Activated CD4-positive, alpha-beta T cell treated with anti-CD3 and anti-CD28 coated beads for 36 hours (primary cell): Measurements from ENCODE around the gene SUSD5. TPM values are rescaled to one million over a fixed set of nuclear protein-coding genes. Genes with fewer than 3 reads are reported as not detected.
"Not testable (repeated sequence)": the region's sequence is repeated elsewhere in the genome, so short reads cannot be mapped to it uniquely, and the experiment has no call there.

Experiments
- ATAC-seq: fragments of 200-7000 bp; cut with Tn5 transposase; one replicate; pipeline ENCODE4 v1.10.0; 2021; ENCODE audit warnings: mild to moderate bottlenecking, moderate library complexity
- CTCF ChIA-PET: fragments of 350-600 bp; sonication (Branson Sonifier 250); formaldehyde crosslinking; loops from one replicate; lab custom pipeline; 2021; ENCODE audit warnings: antibody characterized with exemption; lab: Charles Lee
- POLR2A ChIA-PET: fragments of 350-600 bp; sonication (Branson Sonifier 250); formaldehyde crosslinking; loops from one replicate; lab custom pipeline; 2021; ENCODE audit warnings: antibody characterized with exemption, inconsistent platforms; lab: Charles Lee
- DNase-seq: peaks from one replicate; pipeline ENCODE4 v3.0.0-alpha.2; 2020
- H3K27ac Mint-ChIP-seq: one replicate; pipeline ENCODE4 v1.8.0; 2021; ENCODE audit warnings: mixed read lengths
- H3K27me3 Mint-ChIP-seq: one replicate; pipeline ENCODE4 v1.8.0; 2021; ENCODE audit warnings: mixed read lengths
- H3K36me3 Mint-ChIP-seq: one replicate; pipeline ENCODE4 v1.8.0; 2021; ENCODE audit warnings: low read depth, mixed read lengths
- H3K4me1 Mint-ChIP-seq: one replicate; pipeline ENCODE4 v1.8.0; 2021; ENCODE audit warnings: mixed read lengths
- H3K4me3 Mint-ChIP-seq: one replicate; pipeline ENCODE4 v1.8.0; 2021; ENCODE audit warnings: mild to moderate bottlenecking, moderate library complexity, mixed read lengths
- H3K9me3 Mint-ChIP-seq: one replicate; pipeline ENCODE4 v1.8.0; 2021; ENCODE audit warnings: low read depth, mixed read lengths
- intact Hi-C, 2 experiments: fragments of 100-400 bp; cut with DNase I in 1 of 2; cut with micrococcal nuclease in 1 of 2; formaldehyde crosslinking; loops; one replicate each; pipeline versions ENCODE4 v1.14.2 to v1.15.1; 2022 to 2024; cut with DNase I, micrococcal nuclease
- total RNA-seq, 2 experiments: library from RNA; stranded (reverse); gene quantifications; one replicate each; pipeline ENCODE4 v1.2.3, GENCODE V29; 2021

The SUSD5 gene
- total RNA-seq, 2 experiments from 2014 or later: not detected

DNA sequence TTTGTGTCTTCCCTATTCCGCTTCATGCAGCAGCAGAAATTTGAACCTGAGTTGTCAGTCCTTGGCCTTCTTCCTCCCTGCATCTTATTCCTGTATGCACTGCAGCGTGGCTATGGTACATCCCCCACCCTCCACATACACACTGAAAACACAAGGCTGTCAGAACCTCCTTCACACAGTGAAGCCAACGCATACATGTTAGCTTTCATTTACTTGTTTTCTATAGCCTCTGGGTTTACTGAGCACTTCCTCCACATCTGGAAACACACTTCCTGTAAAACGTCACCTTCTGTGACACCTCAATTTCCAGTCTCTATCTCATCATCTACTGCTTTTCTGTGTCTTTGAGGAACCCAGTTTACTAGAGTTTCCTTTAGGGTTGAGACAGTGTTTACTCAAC lies 47.0 kb downstream of the SUSD5 start:
- ATAC-seq (peak; percentile 81), DNase-seq (no peak)
- no peaks in the 10 kb centered on the region for H3K9me3 Mint-ChIP-seq
- ChIA-PET POLR2A (interaction anchor here (0.7 kb wide), 1 partner anchor 76 kb away, joined by 6 read pairs; no protein-coding TSS in a partner anchor), CTCF (interaction anchor here (1.0 to 1.6 kb wide), 3 partner anchors 21 to 201 kb away, joined by 3 to 7 read pairs (median 4); no protein-coding TSS in a partner anchor)
- H3K27me3 Mint-ChIP-seq: no peaks in the 10 kb centered on the region
- H3K4me3 Mint-ChIP-seq: no peak overlapping the region
- H3K27ac Mint-ChIP-seq: peak overlapping the region; percentile 35
- intact Hi-C loops: no loop called here
- H3K4me1 Mint-ChIP-seq: peaks cover 9% of the 10 kb centered on the region
- no peaks in the 10 kb centered on the region for H3K36me3 Mint-ChIP-seq

DNA sequence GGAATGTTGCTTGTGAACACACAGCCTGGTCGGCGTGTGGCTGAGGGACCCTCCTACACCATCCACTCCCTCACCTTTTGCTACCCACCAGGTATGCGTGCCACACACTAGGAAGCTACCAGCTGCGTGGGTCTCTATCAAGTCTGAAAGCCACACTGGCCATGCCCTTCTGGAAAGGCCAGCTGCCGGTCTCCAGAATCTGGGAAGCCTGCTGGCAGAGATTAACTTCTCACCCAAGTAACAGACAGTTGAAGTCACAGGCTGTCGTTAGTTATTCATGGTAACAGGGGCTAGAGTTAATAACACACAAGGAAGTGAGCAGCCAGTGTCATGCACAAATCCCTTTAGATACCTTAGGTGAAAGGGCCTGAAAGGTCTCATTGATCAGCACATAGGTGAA lies 48.1 kb downstream of the SUSD5 start:
- CTCF ChIA-PET: no interaction called here

DNA sequence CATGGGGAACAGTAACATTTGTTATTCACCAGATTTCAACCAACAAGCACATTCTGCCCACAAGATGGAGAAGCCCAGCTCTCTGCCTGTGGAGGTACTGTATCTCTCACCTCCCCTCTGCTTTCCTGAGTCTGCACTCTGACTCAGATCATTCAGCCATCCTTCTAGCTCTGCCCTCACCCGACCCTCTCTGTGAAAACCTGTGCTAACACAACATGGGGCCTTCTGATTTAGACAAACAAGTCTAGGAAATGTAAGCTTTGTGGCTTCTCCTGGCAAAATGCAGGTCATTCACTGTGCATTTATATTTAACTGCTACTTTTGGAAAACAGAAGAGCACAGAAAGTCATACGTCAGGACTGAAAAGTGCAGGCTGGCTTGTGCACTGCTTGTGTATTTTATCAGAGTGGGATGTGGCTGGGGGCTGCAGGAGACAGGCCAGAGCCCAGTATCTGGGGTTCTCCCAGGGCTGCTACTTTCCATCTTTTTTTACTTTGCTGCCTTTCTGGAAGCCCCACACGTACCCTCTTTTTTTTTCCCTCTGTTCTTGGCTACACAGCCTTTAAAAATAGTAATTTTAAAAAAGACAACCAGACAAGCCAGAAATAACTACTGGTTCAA lies 50.8 kb downstream of the SUSD5 start:
- no peaks in the 10 kb centered on the region for H3K9me3 Mint-ChIP-seq
- H3K4me3 Mint-ChIP-seq: no peak overlapping the region
- intact Hi-C loops: no loop called here
- ChIA-PET POLR2A (no interaction called here), CTCF (interaction anchor here (1.1 kb wide), 1 partner anchor 205 kb away, joined by 3 read pairs; no protein-coding TSS in a partner anchor)
- H3K27ac Mint-ChIP-seq: no peak overlapping the region
- H3K36me3 Mint-ChIP-seq: no peaks in the 10 kb centered on the region
- ATAC-seq: no peak
- no peak for DNase-seq
- peaks cover 9% of the 10 kb centered on the region for H3K4me1 Mint-ChIP-seq
- H3K27me3 Mint-ChIP-seq: peaks cover 1% of the 10 kb centered on the region

More for the DNA sequence above, 48.1 kb downstream of the SUSD5 start:
- POLR2A ChIA-PET: interaction anchor here (0.6 kb wide), 1 partner anchor 34 kb away, joined by 3 read pairs; no protein-coding TSS in a partner anchor
- Mint-ChIP-seq H3K36me3 (no peaks in the 10 kb centered on the region), H3K9me3 (no peaks in the 10 kb centered on the region), H3K27me3 (no peaks in the 10 kb centered on the region), H3K4me3 (no peak overlapping the region), H3K27ac (no peak overlapping the region), H3K4me1 (peaks cover 9% of the 10 kb centered on the region)
- no peak for ATAC-seq
- intact Hi-C loops: no loop called here
- DNase-seq: no peak

DNA sequence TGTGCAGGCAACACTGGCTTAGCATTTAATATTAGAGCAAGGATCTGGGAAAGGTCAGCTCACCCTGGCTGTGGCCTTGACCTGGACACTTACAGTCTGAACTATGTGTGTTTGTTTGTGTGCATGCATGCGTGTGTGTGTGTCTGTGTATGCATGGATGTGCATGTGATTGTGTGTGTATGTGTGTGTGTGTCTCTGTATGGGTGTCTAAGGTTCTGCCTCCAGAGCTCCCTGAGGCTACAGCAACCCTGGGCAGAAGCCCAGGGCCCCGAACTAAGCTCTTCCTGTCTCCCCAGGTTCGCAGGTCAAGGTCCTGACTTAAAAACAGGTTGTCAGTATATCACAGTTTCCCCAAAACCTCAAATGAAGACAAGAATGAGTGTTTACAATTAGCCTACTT lies 51.3 kb downstream of the SUSD5 start:
- ATAC-seq (no peak), DNase-seq (no peak)
- Mint-ChIP-seq H3K9me3 (no peaks in the 10 kb centered on the region), H3K27ac (no peak overlapping the region), H3K27me3 (peaks cover 1% of the 10 kb centered on the region), H3K4me1 (peaks cover 9% of the 10 kb centered on the region), H3K36me3 (no peaks in the 10 kb centered on the region), H3K4me3 (no peak overlapping the region)
- ChIA-PET POLR2A (no interaction called here), CTCF (interaction anchor here (1.1 kb wide), 1 partner anchor 205 kb away, joined by 3 read pairs; no protein-coding TSS in a partner anchor)
- intact Hi-C loops: no loop called here

DNA sequence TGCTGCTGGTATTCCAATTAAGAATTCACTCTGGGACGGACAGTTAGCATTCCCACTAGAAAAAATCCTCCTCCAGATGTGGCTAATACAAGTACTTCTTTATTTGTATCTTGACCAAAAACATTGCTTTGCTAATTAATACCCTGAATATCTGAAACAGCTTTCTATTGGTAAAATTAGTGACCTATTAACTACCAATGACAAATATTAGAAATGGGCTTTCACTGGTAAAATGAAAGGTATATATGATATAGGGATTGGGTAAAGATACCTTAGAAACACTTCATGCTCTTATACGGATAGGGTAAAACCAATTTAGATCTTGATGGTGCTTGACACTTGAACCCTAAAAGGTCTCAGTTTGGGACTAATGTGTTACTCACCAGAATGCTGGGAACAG lies 52.5 kb downstream of the SUSD5 start:
- Mint-ChIP-seq H3K36me3 (no peaks in the 10 kb centered on the region), H3K9me3 (no peaks in the 10 kb centered on the region), H3K27me3 (peaks cover 4% of the 10 kb centered on the region), H3K4me1 (no peaks in the 10 kb centered on the region), H3K4me3 (no peak overlapping the region), H3K27ac (no peak overlapping the region)
- CTCF ChIA-PET: interaction anchor here (0.6 kb wide), 1 partner anchor 92 kb away, joined by 3 read pairs; no protein-coding TSS in a partner anchor
- DNase-seq (no peak), ATAC-seq (no peak)
- POLR2A ChIA-PET: interaction anchor here (0.7 kb wide), 2 partner anchors 13 to 294 kb away, joined by 4 to 5 read pairs; no protein-coding TSS in a partner anchor
- intact Hi-C loops: no loop called here

DNA sequence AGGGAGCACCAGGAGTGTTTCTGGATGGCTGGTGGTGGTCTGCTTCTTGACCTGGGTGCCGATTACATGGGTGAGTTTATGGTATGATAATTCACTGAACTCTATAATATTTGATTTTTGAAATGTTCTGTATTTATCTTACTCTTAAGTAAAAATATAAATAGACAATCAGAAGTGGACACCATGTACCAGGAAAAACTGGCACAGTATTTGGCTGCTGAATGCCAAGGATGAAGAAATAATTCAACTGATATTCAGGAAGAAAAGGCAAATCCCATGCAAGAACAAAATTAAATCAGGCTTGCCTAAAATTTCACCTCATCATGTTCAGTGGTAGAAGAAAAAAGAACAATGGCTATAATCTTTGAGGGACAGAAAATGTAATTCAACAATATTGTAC lies 53.2 kb downstream of the SUSD5 start:
- H3K27me3 Mint-ChIP-seq: peaks cover 11% of the 10 kb centered on the region
- intact Hi-C loops: no loop called here
- no peak overlapping the region for H3K4me3 Mint-ChIP-seq
- no peak overlapping the region for H3K27ac Mint-ChIP-seq
- ATAC-seq (no peak), DNase-seq (no peak)
- POLR2A ChIA-PET: no interaction called here
- H3K36me3 Mint-ChIP-seq: no peaks in the 10 kb centered on the region
- H3K9me3 Mint-ChIP-seq: no peaks in the 10 kb centered on the region
- H3K4me1 Mint-ChIP-seq: no peaks in the 10 kb centered on the region
- CTCF ChIA-PET: interaction anchor here (0.6 kb wide), 1 partner anchor 91 kb away, joined by 3 read pairs; no protein-coding TSS in a partner anchor

GRCh38 chr3:33162621-33163020 lies 56.0 kb downstream of the SUSD5 start:
- H3K36me3 Mint-ChIP-seq, H3K4me1 Mint-ChIP-seq, intact Hi-C loops, CTCF ChIA-PET, H3K27ac Mint-ChIP-seq, H3K4me3 Mint-ChIP-seq, ATAC-seq, H3K9me3 Mint-ChIP-seq, DNase-seq: not testable (repeated sequence)
- peaks cover 19% of the 10 kb centered on the region for H3K27me3 Mint-ChIP-seq
- POLR2A ChIA-PET: interaction anchor here (0.6 kb wide), 1 partner anchor 271 kb away, joined by 7 read pairs; no protein-coding TSS in a partner anchor

DNA sequence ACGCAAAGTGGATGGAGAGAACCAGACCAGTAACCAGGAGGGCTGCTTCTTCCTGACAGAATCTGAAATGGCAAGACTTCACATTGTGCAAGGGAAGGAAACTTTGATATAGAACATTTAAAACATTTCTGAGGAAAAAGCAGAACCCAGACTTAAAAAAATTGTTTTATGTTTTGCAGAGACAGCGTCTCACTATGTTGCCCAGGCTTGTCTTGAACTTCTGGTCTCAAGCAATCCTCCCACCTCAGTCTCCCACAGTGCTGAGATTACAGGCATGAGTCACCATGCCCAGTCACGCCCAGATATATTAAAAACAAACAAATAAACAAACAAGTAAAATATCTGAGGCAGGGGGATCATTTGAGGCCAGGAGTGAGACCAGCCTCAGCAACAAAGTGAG lies 58.6 kb downstream of the SUSD5 start:
- Mint-ChIP-seq H3K27ac (no peak overlapping the region), H3K36me3 (no peaks in the 10 kb centered on the region), H3K4me1 (no peaks in the 10 kb centered on the region), H3K4me3 (no peak overlapping the region), H3K9me3 (no peaks in the 10 kb centered on the region), H3K27me3 (peaks cover 25% of the 10 kb centered on the region)
- ATAC-seq (no peak), DNase-seq (no peak)
- POLR2A ChIA-PET: no interaction called here
- intact Hi-C loops: no loop called here
- CTCF ChIA-PET: no interaction called here

GRCh38 chr3:33159234-33159633 lies 59.4 kb downstream of the SUSD5 start:
- H3K4me1 Mint-ChIP-seq: no peaks in the 10 kb centered on the region
- intact Hi-C loops: no loop called here

GRCh38 chr3:33155301-33155700 lies 63.3 kb downstream of the SUSD5 start:
- ATAC-seq (no peak), DNase-seq (no peak)
- intact Hi-C loops: no loop called here
- no peaks in the 10 kb centered on the region for H3K36me3 Mint-ChIP-seq
- ChIA-PET CTCF (no interaction called here), POLR2A (no interaction called here)
- no peak overlapping the region for H3K4me3 Mint-ChIP-seq
- no peak overlapping the region for H3K27ac Mint-ChIP-seq
- H3K9me3 Mint-ChIP-seq: no peaks in the 10 kb centered on the region
- H3K4me1 Mint-ChIP-seq: no peaks in the 10 kb centered on the region
- peaks cover 23% of the 10 kb centered on the region for H3K27me3 Mint-ChIP-seq

More at GRCh38 chr3:33159234-33159633, 59.4 kb downstream of the SUSD5 start:
- DNase-seq (no peak), ATAC-seq (no peak)
- Mint-ChIP-seq H3K9me3 (no peaks in the 10 kb centered on the region), H3K27ac (no peak overlapping the region), H3K27me3 (peaks cover 25% of the 10 kb centered on the region), H3K36me3 (no peaks in the 10 kb centered on the region), H3K4me3 (no peak overlapping the region)
- CTCF ChIA-PET: interaction anchor here (0.6 to 0.7 kb wide), 2 partner anchors 28 to 100 kb away, joined by 3 read pairs; no protein-coding TSS in a partner anchor
- POLR2A ChIA-PET: no interaction called here

DNA sequence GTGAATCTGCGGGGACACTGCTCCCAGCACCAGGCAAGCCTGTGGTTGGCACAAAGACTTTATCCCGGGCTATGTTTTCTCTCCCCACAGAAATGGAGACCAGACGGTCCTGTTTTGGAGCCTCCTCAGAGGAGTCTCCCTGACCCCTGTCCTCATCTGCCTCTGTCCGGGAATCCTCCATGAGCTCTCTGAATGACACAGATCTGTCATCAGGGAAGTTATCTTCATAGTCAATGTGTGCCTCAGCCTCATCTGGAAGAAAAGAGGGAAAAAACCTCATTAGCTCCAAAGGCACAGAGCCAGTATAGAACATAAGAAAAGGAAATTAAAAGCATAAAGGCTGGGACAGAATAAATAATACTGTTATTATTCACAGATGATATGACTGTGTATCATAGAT lies 64.8 kb downstream of the SUSD5 start:
- intact Hi-C loops: no loop called here
- no peak overlapping the region for H3K4me3 Mint-ChIP-seq
- no peak overlapping the region for H3K27ac Mint-ChIP-seq
- ChIA-PET POLR2A (no interaction called here), CTCF (interaction anchor here (0.7 to 1.1 kb wide), 2 partner anchors 17 to 23 kb away, joined by 3 read pairs; no protein-coding TSS in a partner anchor)
- ATAC-seq (no peak), DNase-seq (no peak)
- no peaks in the 10 kb centered on the region for H3K36me3 Mint-ChIP-seq
- no peaks in the 10 kb centered on the region for H3K4me1 Mint-ChIP-seq
- no peaks in the 10 kb centered on the region for H3K9me3 Mint-ChIP-seq
- peaks cover 16% of the 10 kb centered on the region for H3K27me3 Mint-ChIP-seq
